Raji (cell line): ENCODE results near the gene MPG.

Source experiments
- POLR2A ChIP-seq: IDR thresholded peaks from 2 replicates; pipeline ENCODE4 v1.6.1; 2011; ENCODE audit warnings: low read depth, low read length, control low read depth; ENCODE audit not compliant: insufficient read depth

The MPG gene

DNA sequence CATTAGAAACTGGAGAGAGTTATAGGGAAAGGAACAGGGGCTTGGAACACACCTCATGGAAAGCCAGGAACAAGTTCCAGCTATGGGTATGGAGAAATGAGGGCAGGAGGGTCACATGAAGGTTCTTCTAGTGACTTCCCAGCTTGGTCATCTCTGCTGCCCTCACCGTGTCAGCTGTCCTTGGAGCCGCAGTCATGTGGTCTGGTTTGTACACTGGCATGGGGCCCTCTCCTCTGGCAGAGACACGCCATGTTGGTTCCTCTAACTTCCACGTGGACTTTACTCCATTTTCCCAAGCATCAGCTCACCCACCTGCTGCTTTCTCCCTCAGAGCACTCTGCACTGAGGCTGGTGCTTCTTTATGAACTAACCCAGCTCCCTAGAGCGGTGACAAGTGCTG is 26.3 kb downstream of the MPG start:
- TF ChIP-seq POLR2A: no peak

GRCh38 chr16:104928-105327 is 26.9 kb downstream of the MPG start:
- TF ChIP-seq POLR2A: no peak

- no peak for TF ChIP-seq POLR2A
These were observed 27.5 kb downstream of the MPG start for GRCh38 chr16:105521-105920.

DNA sequence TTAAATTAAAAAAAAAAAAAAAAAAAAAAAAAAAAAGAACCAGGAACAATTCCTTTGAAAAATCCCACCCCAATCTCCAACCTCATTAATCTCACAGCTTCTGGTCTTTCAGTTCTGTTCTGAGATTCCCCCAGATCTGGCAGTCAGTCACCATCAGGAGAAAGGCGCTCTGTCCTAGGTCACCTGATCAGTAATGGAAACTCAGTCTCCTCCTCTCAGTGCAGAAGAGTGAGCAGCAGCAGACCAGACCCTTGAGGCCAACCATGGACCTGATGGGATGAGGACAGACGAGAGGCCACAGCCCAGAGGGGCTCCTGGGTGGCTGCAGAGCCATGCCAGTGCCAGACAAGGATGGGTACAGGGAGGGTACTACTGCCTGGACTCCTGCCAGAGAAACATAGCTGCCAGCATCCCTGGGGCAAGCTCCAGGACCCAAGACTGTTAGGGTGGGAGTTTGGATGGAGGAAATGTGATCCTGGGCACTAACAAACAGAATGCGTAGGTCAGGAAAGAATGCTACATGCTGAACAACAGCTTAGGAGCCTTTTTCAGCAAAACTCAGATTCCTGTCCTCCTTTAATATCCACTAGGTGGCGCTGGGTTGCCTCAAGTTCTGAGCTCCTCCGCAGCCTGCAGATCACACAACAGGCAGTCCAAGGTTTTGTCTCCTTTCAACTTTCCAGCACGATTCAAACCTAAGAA is 28.7 kb downstream of the MPG start:
- TF ChIP-seq POLR2A: no peak

DNA sequence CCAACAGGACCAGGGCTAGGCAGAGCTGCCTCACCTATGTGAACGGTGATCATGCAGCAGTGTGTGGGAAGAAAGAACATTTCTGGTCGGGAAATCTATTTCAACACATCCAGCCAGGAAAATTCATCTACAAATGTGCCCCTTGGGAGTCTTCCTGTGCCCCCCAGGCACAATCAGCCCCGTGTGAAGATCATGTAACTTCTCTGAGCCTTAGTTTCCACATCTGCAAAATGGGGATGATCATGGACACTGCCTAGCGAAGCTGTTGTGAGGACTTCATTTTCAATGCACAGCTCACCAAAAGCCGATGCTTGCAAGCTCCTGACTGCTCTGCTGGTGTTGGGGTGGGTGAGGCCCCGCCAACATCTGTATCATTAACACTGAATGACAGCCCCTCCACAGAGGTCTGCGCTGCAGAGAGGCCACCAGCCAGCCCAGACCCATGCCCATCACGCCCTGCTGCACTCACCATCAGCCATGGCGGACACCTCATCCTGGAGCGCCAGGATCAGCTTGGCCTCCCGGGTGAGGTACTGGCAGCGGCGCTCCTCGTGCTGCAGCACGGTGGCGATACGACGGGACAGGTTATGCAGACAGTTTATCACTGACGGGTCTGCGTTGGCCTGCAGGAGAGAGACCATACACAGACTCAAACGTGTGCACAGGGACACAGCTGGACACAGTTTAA is 34.3 kb downstream of the MPG start:
- TF ChIP-seq POLR2A: no peak

GRCh38 chr16:114327-114726 is 36.3 kb downstream of the MPG start:
- TF ChIP-seq POLR2A: no peak

DNA sequence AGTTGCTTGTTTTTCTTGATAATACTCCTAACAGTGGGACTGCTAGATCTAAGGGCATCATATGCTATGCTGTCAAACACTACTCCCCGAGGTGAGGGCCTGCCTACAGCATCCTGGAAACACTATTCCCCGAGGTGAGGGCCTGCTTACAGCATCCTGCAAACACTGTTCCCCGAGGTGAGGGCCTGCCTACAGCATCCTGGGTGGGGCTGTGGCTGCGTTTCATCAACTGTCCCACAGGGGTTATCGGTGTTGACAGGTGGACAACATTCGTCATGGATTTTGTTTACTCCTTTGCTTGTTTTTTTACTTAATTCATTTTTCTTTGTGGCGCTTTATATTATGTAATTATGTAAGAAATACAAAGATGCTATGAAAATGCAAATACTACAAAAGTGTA is 38.0 kb downstream of the MPG start:
- TF ChIP-seq POLR2A: no peak

DNA sequence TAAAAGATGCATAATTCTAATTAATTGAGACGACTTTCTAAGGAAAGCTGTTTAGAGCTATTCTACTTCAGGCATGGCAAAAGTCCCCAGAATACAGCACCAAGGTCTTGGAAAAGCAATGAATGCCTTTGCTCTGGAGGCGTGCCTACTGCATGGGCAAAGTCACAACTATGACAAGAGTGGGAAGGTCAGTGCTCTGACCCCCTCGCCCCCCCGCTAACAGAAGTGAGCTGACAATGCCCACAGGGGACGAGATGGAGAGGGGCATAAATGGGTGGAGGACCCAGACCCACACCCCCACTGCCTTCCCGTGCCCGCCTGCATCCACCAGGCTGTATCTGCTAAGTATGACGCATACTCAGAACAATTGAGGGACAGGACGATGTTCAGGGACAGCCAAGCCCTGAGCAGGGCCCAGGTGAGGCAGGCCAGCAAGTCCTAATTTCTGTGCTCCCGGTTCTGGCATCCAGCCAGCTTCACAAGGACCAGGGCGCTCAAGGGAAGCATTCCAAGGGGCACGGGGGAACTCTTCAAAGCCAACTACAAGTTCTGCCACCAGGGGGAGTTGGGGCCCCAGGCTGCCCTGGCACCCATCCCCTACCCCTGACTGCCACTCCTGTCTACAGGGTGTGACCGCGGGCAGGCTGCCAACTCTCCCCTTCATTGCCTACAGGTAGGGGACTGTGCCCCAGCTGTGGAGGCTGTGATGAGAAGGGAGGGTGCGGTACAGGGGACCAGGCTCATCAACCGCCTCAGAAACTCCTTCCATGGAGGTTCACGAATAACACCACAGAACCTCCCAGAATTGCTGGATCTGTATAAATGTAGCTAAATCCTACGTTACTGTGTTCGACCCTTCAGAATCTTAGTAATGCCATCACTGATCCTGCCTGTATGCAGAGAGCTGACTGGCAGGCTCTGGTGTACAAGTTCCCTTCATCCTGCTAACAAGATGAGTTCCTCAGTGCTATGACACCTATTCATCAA is 39.6 kb downstream of the MPG start:
- TF ChIP-seq POLR2A: no peak

- no peak for TF ChIP-seq POLR2A
These were observed 40.8 kb downstream of the MPG start for GRCh38 chr16:118857-119256.

- no peak for TF ChIP-seq POLR2A
These were observed 41.3 kb downstream of the MPG start for GRCh38 chr16:119295-119694.

- TF ChIP-seq POLR2A: no peak
These were observed 41.9 kb downstream of the MPG start for GRCh38 chr16:119835-120491.

- TF ChIP-seq POLR2A: no peak
These were observed 42.7 kb downstream of the MPG start for GRCh38 chr16:120756-121155.

DNA sequence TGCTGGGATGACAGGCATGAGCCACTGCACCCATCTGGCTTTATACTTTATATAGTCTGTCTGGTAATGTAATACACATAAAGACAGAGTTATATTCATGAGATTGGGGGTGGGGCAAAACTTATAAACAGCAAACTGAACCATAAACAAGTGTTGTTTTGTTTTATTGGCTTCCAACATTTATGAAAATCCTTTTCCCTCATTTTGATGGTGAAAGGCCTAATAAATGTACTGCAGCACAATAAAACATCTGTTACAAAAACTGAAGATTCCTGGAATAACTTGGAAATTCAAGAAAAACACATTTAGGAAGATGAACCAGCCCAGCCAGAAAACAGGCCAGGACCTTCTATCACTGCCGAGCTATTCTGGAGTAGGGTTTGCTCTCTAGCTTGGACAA is 44.3 kb downstream of the MPG start:
- TF ChIP-seq POLR2A: no peak

DNA sequence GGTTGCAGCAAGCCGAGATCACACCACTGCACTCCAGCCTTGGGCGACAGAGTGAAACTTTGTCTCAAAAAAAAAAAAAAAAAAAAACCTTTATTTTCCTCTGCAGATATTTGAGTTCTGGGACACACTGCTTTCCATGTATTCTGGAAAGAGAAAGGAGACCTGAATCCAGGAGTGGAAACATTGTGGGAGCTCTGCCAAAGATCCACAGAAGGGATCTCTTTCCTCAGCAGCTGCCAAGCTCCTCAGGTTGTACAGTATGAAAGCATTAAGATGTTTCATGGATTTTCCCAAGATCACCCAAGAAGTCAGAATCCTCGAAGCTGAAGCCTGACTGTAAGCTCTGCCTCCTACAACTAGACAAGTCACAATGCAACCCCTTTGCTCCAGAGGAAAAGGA is 47.0 kb downstream of the MPG start:
- no peak for TF ChIP-seq POLR2A

DNA sequence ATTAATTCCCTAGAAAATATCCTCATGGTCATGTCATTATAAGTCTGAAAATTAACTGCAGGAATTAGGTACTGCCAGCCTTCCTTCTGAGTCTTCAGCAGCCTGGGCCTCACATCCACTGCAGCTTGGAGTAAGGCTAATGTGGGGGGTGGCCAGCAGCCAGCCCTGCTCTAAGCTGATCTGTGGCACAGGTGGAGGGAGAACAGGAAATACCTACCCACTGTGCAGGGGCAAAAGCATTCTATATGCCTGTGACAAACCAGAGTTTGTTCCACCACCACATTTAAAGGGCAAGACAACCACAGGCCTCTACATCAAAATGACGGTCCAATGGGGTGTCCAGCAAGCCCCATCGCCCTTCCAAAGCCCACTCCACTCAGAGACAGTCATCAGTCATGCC is 51.0 kb downstream of the MPG start:
- no peak for TF ChIP-seq POLR2A
